Hindlimb muscle (tissue), 1 donor: ENCODE measurements around the gene TLX3. TPM values are rescaled to one million over a fixed set of nuclear protein-coding genes. Genes with fewer than 3 reads are reported as not detected.
"Not testable (repeated sequence)": the region's sequence is repeated elsewhere in the genome, so short reads cannot be mapped to it uniquely, and the experiment has no call there.

ENCODE experiments used
- DNase-seq: peaks from one replicate; pipeline ENCODE4 v3.0.0-alpha.2; 2013
- polyA plus RNA-seq: library from polyadenylated mRNA; unstranded; fragments of 120-200 nt; gene quantifications from one replicate; pipeline ENCODE4 v1.2.1, GENCODE V29; 2013; ENCODE audit not compliant: insufficient read length

TLX3 gene
- polyA plus RNA-seq, 1 donor, result not detected

- no peak for DNase-seq
Observed at GRCh38 chr5:171323806-171324632, 15.0 kb downstream of the TLX3 start.

GRCh38 chr5:171330021-171330420, 21.0 kb downstream of the TLX3 start:
- no peak for DNase-seq

- no peak for DNase-seq
Observed at GRCh38 chr5:171335616-171336015, 26.6 kb downstream of the TLX3 start.

- peak; percentile 47 for DNase-seq
Observed at GRCh38 chr5:171336521-171337209, 27.6 kb downstream of the TLX3 start.

- no peak for DNase-seq
Observed at GRCh38 chr5:171337210-171337569, 28.1 kb downstream of the TLX3 start.

- no peak for DNase-seq
Observed at GRCh38 chr5:171340042-171340441, 31.0 kb downstream of the TLX3 start.

- no peak for DNase-seq
Observed at GRCh38 chr5:171340491-171340890, 31.4 kb downstream of the TLX3 start.

- peak; percentile 45 for DNase-seq
Observed at GRCh38 chr5:171342362-171343111, 33.5 kb downstream of the TLX3 start.

GRCh38 chr5:171344936-171345608, 36.0 kb downstream of the TLX3 start:
- DNase-seq, result no peak

- no peak for DNase-seq
Observed at GRCh38 chr5:171351536-171352073, 42.6 kb downstream of the TLX3 start.

GRCh38 chr5:171355302-171355724, 46.3 kb downstream of the TLX3 start:
- DNase-seq, result no peak

- DNase-seq, result no peak
Observed at GRCh38 chr5:171357843-171358242, 48.8 kb downstream of the TLX3 start.

- not testable (repeated sequence) for DNase-seq
Observed at GRCh38 chr5:171361151-171361550, 52.1 kb downstream of the TLX3 start.

Other genes with a start within 250 kb of the TLX3 start
- gene NPM1, start 78.6 kb downstream of the TLX3 start, polyA plus RNA-seq, result 860 TPM
- 14.4 TPM for gene FGF18, start 110.4 kb downstream of the TLX3 start, polyA plus RNA-seq